B cell (primary cell): Measurements from ENCODE around the gene SLC6A6. TPM values are rescaled to one million over a fixed set of nuclear protein-coding genes. Genes with fewer than 3 reads are reported as not detected.

Experiments
- ATAC-seq: fragments of 200-7000 bp; cut with Tn5 transposase; one replicate; pipeline ENCODE4 v1.10.0; 2021; ENCODE audit warnings: low read depth, mild to moderate bottlenecking, moderate number of reproducible peaks, moderate library complexity
- CTCF ChIA-PET: fragments of 350-600 bp; sonication (Branson Sonifier 250); formaldehyde crosslinking; loops from one replicate; lab custom pipeline; 2021; ENCODE audit warnings: antibody characterized with exemption, inconsistent platforms; lab: Charles Lee
- POLR2A ChIA-PET: fragments of 350-600 bp; sonication (Branson Sonifier 250); formaldehyde crosslinking; loops from one replicate; lab custom pipeline; 2021; ENCODE audit warnings: antibody characterized with exemption; lab: Charles Lee
- DNase-seq: peaks from one replicate; pipeline ENCODE4 v3.0.0; 2013
- H2AFZ ChIP-seq: 2 replicates; pipeline ENCODE4 v1.6.1; 2012; ENCODE audit warnings: mild to moderate bottlenecking, low read depth, low read length; ENCODE audit not compliant: insufficient read depth, poor library complexity, severe bottlenecking
- H3K27ac ChIP-seq, 2 donors: 1 replicate in 1 of 2; 2 replicates in 1 of 2; pipeline ENCODE4 v1.5.1; 2012 to 2013; ENCODE audit warnings: low read length in 2 of 2, mild to moderate bottlenecking in 2 of 2, moderate library complexity in 1 of 2
- H3K27me3 ChIP-seq, 4 experiments: fragments of 200-600 bp in 1 of 4; sonication (generic) in 1 of 4; replicated peaks in 1 of 4; 1 replicate in 2 of 4; 2 replicates in 2 of 4; pipeline versions ENCODE4 v1.6.1 to v1.7.0; 2013 to 2016; ENCODE audit warnings: low read length in 3 of 4, mild to moderate bottlenecking in 2 of 4, mixed read lengths in 1 of 4, moderate library complexity in 1 of 4; ENCODE audit not compliant: insufficient read depth in 4 of 4, control insufficient read depth in 3 of 4; ENCODE audit errors: control extremely low read depth in 1 of 4
- H3K36me3 ChIP-seq, 2 experiments: replicated peaks in 1 of 2; 1 replicate in 1 of 2; 2 replicates in 1 of 2; pipeline versions ENCODE4 v1.6.1 to v1.7.1; 2013; ENCODE audit warnings: low read length in 1 of 2; ENCODE audit not compliant: insufficient read depth in 2 of 2, control insufficient read depth in 1 of 2; ENCODE audit errors: control extremely low read depth in 1 of 2, extremely low read depth in 1 of 2
- H3K4me1 ChIP-seq, 2 donors: fragments of 200-600 bp in 1 of 2; sonication (generic) in 1 of 2; 1 replicate in 1 of 2; 2 replicates in 1 of 2; pipeline versions ENCODE4 v1.5.1 to v1.6.1; 2013 to 2017; ENCODE audit warnings: low read length in 2 of 2; ENCODE audit not compliant: control insufficient read depth in 2 of 2, insufficient read depth in 2 of 2
- H3K4me2 ChIP-seq: replicated peaks from 2 replicates; pipeline ENCODE3; 2012; ENCODE audit warnings: mild to moderate bottlenecking, low read depth, low read length; ENCODE audit not compliant: poor library complexity, severe bottlenecking
- H3K4me3 ChIP-seq, 5 experiments: fragments of 200-600 bp in 1 of 5; sonication (generic) in 1 of 5; 1 replicate in 3 of 5; 2 replicates in 2 of 5; pipeline versions ENCODE4 v1.5.1 to v1.7.0; 2011 to 2016; ENCODE audit warnings: low read length in 4 of 5, mild to moderate bottlenecking in 4 of 5, low read depth in 2 of 5, control low read depth in 1 of 5, moderate library complexity in 1 of 5; ENCODE audit not compliant: insufficient read depth in 1 of 5; ENCODE audit errors: control extremely low read depth in 1 of 5, extremely low read depth in 1 of 5
- H3K79me2 ChIP-seq: fragments of 200-600 bp; sonication (generic); one replicate; pipeline ENCODE4 v1.6.0; 2016; ENCODE audit warnings: low read length; ENCODE audit not compliant: control insufficient read depth, insufficient read depth
- H3K9ac ChIP-seq: fragments of 200-600 bp; sonication (generic); 2 replicates; pipeline ENCODE4 v1.6.1; 2017; ENCODE audit warnings: mild to moderate bottlenecking, low read length, moderate library complexity
- H3K9me3 ChIP-seq, 3 donors: one replicate each; pipeline versions ENCODE4 v1.6.1 to v1.7.1; 2013; ENCODE audit warnings: low read length in 2 of 3; ENCODE audit not compliant: control insufficient read depth in 2 of 3, insufficient read depth in 1 of 3; ENCODE audit errors: control extremely low read depth in 1 of 3
- H4K20me1 ChIP-seq: 2 replicates; pipeline ENCODE4 v1.6.0; 2012; ENCODE audit warnings: mild to moderate bottlenecking, low read length; ENCODE audit not compliant: insufficient read depth, control insufficient read depth, poor library complexity, severe bottlenecking
- H3K27ac Mint-ChIP-seq: one replicate; pipeline ENCODE4 v1.8.0; 2021; ENCODE audit warnings: mixed read lengths
- H3K27me3 Mint-ChIP-seq: one replicate; pipeline ENCODE4 v1.8.0; 2021; ENCODE audit warnings: mixed read lengths
- H3K4me1 Mint-ChIP-seq: one replicate; pipeline ENCODE4 v1.8.0; 2021; ENCODE audit warnings: mixed read lengths
- H3K4me3 Mint-ChIP-seq: one replicate; pipeline ENCODE4 v1.8.0; 2021; ENCODE audit warnings: mixed read lengths
- H3K9me3 Mint-ChIP-seq: one replicate; pipeline ENCODE4 v1.8.0; 2022; ENCODE audit warnings: mixed read lengths; ENCODE audit not compliant: insufficient read depth
- EZH2 ChIP-seq: IDR thresholded peaks from 2 replicates; pipeline ENCODE4 v1.6.1; 2012; ENCODE audit warnings: borderline replicate concordance, low read depth, mild to moderate bottlenecking, moderate library complexity, low read length; ENCODE audit not compliant: insufficient read depth, poor library complexity, severe bottlenecking
- WGBS: methylation state at CpG from one replicate; pipeline ENCODE4 v1.1.5; 2013; ENCODE audit warnings: missing lambda C conversion rate; ENCODE audit not compliant: insufficient coverage; 5-methylcytosine and 5-hydroxymethylcytosine counted together
- intact Hi-C: fragments of 100-400 bp; cut with micrococcal nuclease; formaldehyde crosslinking; loops from one replicate; pipeline ENCODE4 v1.10.0; 2022
- polyA plus RNA-seq: library from polyadenylated mRNA; depleted of rRNA; stranded (reverse); fragments of >200 nt; gene quantifications from 2 replicates; pipeline ENCODE4 v1.2.3, GENCODE V29; 2012
- total RNA-seq, 2 donors: library from RNA; stranded (reverse); fragments of 120-200 nt in 1 of 2; gene quantifications; 1 replicate in 1 of 2; 2 replicates in 1 of 2; pipeline versions ENCODE4 v1.2.3 to v1.2.4, GENCODE V29; 2013 to 2022
- TF ChIP-seq, protein P1 (sequence below): fragments of 200-600 bp; IDR thresholded peaks from one replicate; pipeline ENCODE4 v1.8.0; 2022; ENCODE audit warnings: antibody characterized with exemption, mild to moderate bottlenecking

SLC6A6 gene
- total and polyA plus RNA-seq, 2 donors (not counting 1 experiment from before 2014, with no cell fraction given), result 34.2 to 48.7 TPM

DNA sequence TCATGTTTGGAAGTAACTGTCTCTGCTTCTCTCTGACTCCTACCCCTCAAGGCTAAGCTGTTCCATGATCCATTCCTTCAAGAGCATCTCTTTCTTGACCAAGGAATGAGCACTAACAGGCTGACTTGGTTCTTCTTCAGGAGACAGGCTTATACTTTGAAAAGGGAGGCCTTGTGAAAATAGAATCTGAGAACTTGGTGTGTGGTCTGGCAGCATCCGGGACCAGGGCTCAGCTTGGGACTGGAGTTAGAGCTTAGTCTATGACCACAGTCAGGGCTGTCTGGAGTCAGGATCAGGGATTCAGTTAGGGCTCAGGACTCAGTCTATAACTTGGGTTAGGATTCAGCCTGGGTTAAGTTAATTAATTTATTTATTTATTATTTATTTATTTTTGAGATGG is 44.9 kb upstream of the SLC6A6 start:
- Histone ChIP-seq H4K20me1 (no peaks in the 10 kb centered on the region), H3K4me1 (no peaks in the 10 kb centered on the region), H3K4me3 (no peak overlapping the region), H3K9me3 (no peaks in the 10 kb centered on the region), H3K27me3 (no peaks in the 10 kb centered on the region), H3K36me3 (no peaks in the 10 kb centered on the region), H3K79me2 (no peaks in the 10 kb centered on the region), H3K4me2 (no peak overlapping the region), H3K9ac (no peak overlapping the region), H3K27ac (no peak overlapping the region), H2AFZ (no peak overlapping the region)
- Mint-ChIP-seq H3K27ac (no peak overlapping the region), H3K4me1 (no peaks in the 10 kb centered on the region), H3K27me3 (peaks cover 7% of the 10 kb centered on the region), H3K9me3 (no peaks in the 10 kb centered on the region), H3K4me3 (no peak overlapping the region)
- ChIA-PET CTCF (interaction anchor here (1.6 kb wide), 1 partner anchor 97 kb away, joined by 3 read pairs; no protein-coding TSS in a partner anchor), POLR2A (no interaction called here)
- DNase-seq (no peak), ATAC-seq (no peak)
- TF ChIP-seq, protein P1, sequence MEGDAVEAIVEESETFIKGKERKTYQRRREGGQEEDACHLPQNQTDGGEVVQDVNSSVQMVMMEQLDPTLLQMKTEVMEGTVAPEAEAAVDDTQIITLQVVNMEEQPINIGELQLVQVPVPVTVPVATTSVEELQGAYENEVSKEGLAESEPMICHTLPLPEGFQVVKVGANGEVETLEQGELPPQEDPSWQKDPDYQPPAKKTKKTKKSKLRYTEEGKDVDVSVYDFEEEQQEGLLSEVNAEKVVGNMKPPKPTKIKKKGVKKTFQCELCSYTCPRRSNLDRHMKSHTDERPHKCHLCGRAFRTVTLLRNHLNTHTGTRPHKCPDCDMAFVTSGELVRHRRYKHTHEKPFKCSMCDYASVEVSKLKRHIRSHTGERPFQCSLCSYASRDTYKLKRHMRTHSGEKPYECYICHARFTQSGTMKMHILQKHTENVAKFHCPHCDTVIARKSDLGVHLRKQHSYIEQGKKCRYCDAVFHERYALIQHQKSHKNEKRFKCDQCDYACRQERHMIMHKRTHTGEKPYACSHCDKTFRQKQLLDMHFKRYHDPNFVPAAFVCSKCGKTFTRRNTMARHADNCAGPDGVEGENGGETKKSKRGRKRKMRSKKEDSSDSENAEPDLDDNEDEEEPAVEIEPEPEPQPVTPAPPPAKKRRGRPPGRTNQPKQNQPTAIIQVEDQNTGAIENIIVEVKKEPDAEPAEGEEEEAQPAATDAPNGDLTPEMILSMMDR, result no peak
- no peak for TF ChIP-seq EZH2
- WGBS, result 100% methylated on average over 1 of the region's 1 CpG
- intact Hi-C loops, result no loop called here

- 95% methylated on average over 25 of the region's 26 CpGs for WGBS
- intact Hi-C loops, result no loop called here
- POLR2A ChIA-PET, result no interaction called here
- Histone ChIP-seq H3K4me1 (no peaks in the 10 kb centered on the region), H3K79me2 (no peaks in the 10 kb centered on the region), H3K4me2 (no peak overlapping the region), H3K9ac (no peak overlapping the region), H2AFZ (no peak overlapping the region), H3K27ac (no peak overlapping the region), H3K4me3 (no peak overlapping the region), H3K9me3 (no peaks in the 10 kb centered on the region), H3K36me3 (no peaks in the 10 kb centered on the region), H3K27me3 (no peaks in the 10 kb centered on the region), H4K20me1 (no peaks in the 10 kb centered on the region)
- CTCF ChIA-PET, result interaction anchor here (0.8 to 1.6 kb wide), 2 partner anchors 8 to 98 kb away, joined by 3 read pairs; no protein-coding TSS in a partner anchor
- ATAC-seq (no peak), DNase-seq (no peak)
- H3K4me1 Mint-ChIP-seq, result no peaks in the 10 kb centered on the region
- TF ChIP-seq EZH2, result no peak
- TF ChIP-seq, protein P1, result no peak
- peaks cover 7% of the 10 kb centered on the region for H3K27me3 Mint-ChIP-seq
- H3K27ac Mint-ChIP-seq, result no peak overlapping the region
- H3K4me3 Mint-ChIP-seq, result no peak overlapping the region
- no peaks in the 10 kb centered on the region for H3K9me3 Mint-ChIP-seq
These were observed 43.8 kb upstream of the SLC6A6 start for GRCh38 chr3:14358426-14359211.
